NCI-H146 (cell line): Measurements from ENCODE around the gene RPS2.
"Not testable (repeated sequence)": the region's sequence is repeated elsewhere in the genome, so short reads cannot be mapped to it uniquely, and the experiment has no call there.

Experiments
- DNase-seq: peaks from one replicate; lab custom pipeline; 2025; lab: John Stamatoyannopoulos, UW

The RPS2 gene

GRCh38 chr16:1962161-1963153 is 2.2 kb downstream of the RPS2 start:
- not testable (repeated sequence) for DNase-seq

- peak; percentile 38 for DNase-seq
Measured at GRCh38 chr16:1961651-1962067, 3.0 kb downstream of the RPS2 start.

DNA sequence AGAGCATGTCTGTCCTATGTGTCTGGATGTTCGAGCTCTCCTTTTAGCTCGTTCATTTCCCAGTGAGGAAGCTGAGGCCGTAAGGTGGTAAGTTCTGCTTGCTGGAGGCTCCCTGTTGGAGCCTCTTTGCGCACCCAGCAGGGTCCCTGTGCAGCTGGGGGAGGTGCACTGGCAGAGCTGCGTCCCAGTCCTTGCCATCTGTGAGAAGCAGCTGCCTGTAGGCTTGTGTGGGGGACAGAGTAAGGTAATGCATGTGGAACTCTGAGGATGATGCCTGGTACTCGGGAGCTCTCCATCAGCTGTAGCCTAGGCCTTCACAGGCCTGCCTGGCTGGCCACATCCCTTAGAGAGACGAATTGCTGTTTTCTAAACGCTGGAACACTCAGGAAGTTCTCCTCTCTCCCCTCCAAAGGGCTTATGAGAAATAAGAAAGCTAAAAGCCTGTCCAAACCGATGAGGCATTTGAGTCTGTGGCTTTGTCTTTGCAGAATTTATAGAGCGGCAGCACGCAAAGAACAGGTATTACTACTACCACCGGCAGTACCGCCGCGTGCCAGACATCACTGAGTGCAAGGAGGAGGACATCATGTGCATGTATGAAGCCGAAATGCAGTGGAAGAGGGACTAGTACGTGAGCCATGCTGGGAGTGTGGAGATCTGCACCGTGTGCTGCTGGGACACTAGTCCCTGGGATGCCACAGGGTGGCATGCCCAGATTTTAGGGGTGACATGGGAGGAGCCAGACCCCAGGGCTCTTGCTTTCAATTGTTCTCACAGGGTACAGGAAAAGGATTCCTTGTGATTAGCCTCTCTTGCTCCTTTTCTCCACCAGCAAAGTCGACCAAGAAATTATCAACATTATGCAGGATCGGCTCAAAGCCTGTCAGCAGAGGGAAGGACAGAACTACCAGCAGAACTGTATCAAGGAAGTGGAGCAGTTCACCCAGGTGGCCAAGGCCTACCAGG is 3.7 kb downstream of the RPS2 start:
- peak; percentile 50 for DNase-seq

DNA sequence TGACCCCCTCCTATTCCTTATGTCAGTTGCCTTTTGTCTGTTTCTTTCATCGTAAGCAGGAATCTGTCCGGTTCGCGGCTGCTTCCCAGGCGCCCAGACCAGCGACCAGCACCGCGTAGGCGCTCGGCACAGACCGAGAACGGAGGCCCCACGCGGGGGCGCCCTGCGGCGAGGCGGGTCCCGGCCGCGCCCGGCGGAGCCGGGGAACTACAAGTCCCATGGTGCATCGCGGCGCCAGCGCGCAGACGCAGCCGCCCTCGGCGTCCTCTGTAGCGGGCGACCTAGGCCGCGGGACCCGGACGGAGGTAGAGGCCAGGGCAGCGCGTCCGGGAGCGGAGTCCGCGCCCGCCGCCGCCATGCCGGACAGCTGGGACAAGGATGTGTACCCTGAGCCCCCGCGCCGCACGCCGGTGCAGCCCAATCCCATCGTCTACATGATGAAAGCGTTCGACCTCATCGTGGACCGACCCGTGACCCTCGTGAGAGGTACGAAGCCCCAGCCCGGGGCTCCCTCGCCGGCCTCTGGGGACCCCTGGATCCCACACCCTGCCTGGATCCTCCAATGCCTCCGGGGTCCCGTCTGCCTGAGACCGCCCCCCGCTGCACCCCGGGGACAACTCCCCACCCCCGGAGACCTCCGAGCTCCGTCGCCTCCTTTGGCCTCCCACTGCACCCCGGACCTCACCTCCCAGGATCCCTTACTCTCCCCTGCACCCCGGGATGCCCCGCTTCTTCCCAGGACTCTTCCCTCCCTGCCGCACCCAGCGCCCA is 5.2 kb downstream of the RPS2 start, which contains the start of gene NDUFB10:
TSS of gene NDUFB10 (plus strand) at position 270 of the 771 bp plus-strand sequence. CDS start at position 357, 87 bp downstream.
- DNase-seq, result peak; percentile 94

DNA sequence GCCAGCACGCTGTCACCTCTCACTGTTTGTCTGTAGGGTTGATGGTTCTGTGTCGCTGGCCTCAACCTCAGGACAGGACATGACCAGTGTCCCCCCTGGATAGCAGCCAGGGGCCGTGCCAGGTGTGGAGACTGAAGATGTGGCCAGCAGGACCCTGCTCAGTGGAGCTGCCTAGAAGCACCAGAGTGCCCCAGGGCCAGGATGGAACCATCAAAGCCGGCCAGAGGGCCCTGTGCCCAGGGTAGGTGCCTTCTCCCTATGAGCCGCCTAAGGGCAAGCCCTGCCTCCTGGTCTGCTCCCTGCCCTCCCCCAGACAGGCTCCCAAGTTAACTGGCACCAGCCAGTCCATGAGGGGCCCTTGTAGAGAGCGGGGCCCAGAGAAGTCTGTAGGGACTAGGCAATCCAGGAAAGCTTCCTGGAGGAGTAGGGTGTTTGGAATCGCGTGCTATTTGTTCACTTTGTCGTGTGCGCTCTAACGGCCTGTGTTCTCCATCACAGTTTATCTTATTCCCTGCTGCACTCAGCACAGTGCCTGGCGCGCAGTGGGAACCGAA is 5.8 kb downstream of the RPS2 start:
- DNase-seq, result no peak

- DNase-seq, result not testable (repeated sequence)
Measured at GRCh38 chr16:1958143-1958491, 6.5 kb downstream of the RPS2 start.

- DNase-seq, result not testable (repeated sequence)
Measured at GRCh38 chr16:1957434-1958142, 7.0 kb downstream of the RPS2 start.

- DNase-seq, result no peak
Measured at GRCh38 chr16:1953734-1954133, 10.9 kb downstream of the RPS2 start.

- no peak for DNase-seq
Measured at GRCh38 chr16:1950559-1950958, 14.1 kb downstream of the RPS2 start.

GRCh38 chr16:1950047-1950446 is 14.6 kb downstream of the RPS2 start:
- DNase-seq, result no peak

- DNase-seq, result no peak
Measured at GRCh38 chr16:1949507-1949906, 15.1 kb downstream of the RPS2 start.

DNA sequence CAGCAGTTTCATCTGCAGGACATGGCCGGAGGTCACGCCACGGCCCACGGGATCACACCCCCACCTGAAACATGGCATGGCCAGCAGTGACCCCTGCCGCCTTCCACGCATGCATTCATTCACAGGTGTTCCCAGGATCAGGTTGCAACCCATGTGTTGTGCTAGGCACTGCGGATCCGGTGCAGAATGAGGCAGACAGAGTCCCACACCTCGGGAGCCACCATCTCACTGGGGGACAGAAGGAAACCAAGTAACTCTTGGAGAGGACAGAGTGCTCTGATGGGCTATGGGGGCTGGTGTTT is 17.3 kb downstream of the RPS2 start:
- no peak for DNase-seq

- no peak for DNase-seq
Measured at GRCh38 chr16:1946495-1947368, 17.9 kb downstream of the RPS2 start.

- no peak for DNase-seq
Measured at GRCh38 chr16:1945559-1946391, 18.9 kb downstream of the RPS2 start.

- no peak for DNase-seq
Measured at GRCh38 chr16:1944612-1945199, 19.9 kb downstream of the RPS2 start.

- DNase-seq, result peak; percentile 100
Measured at GRCh38 chr16:1942810-1943726, 21.6 kb downstream of the RPS2 start, which contains the start of gene MSRB1. Gene MSRB1, minus strand, starts transcription at chr16:1943199. Its CDS starts 43 bp downstream, at chr16:1943156.
